Naive thymus-derived CD4-positive, alpha-beta T cell (primary cell): ENCODE measurements around the gene TM9SF3. TPM values are rescaled to one million over a fixed set of nuclear protein-coding genes. Genes with fewer than 3 reads are reported as not detected.
A peak's percentile ranks its signal among the peaks of the same experiment; 100 is the strongest.
"Not testable (repeated sequence)": the region's sequence is repeated elsewhere in the genome, so short reads cannot be mapped to it uniquely, and the experiment has no call there.

Source experiments
- ATAC-seq: fragments of 150-1000 bp; cut with Tn5 transposase; 2 replicates; pipeline ENCODE4 v1.10.0; 2021; ENCODE audit warnings: mild to moderate bottlenecking, moderate library complexity
- CTCF ChIA-PET: fragments of 350-600 bp; sonication (Branson Sonifier 250); formaldehyde crosslinking; loops from one replicate; lab custom pipeline; 2021; ENCODE audit warnings: antibody characterized with exemption; lab: Charles Lee
- POLR2A ChIA-PET: fragments of 350-600 bp; sonication (Branson Sonifier 250); formaldehyde crosslinking; loops from one replicate; lab custom pipeline; 2021; ENCODE audit warnings: antibody characterized with exemption, inconsistent platforms; lab: Charles Lee
- DNase-seq, 9 donors: peaks; one replicate each; pipeline versions ENCODE4 v3.0.0 to v3.0.0-alpha.2; 2020 to 2022; ENCODE audit warnings: mixed read lengths in 1 of 9
- H3K27ac ChIP-seq: one replicate; pipeline ENCODE4 v1.7.0; 2013; ENCODE audit warnings: mild to moderate bottlenecking, low read depth, low read length, moderate library complexity
- H3K27me3 ChIP-seq, 2 donors: one replicate each; pipeline ENCODE4 v1.7.0; 2013; ENCODE audit warnings: low read length in 2 of 2, mild to moderate bottlenecking in 2 of 2, moderate library complexity in 2 of 2; ENCODE audit not compliant: control insufficient read depth in 2 of 2, insufficient read depth in 2 of 2
- H3K36me3 ChIP-seq, 3 experiments: 1 replicate in 2 of 3; 2 replicates in 1 of 3; pipeline ENCODE4 v1.7.0; 2013; ENCODE audit warnings: low read length in 3 of 3, mild to moderate bottlenecking in 3 of 3, moderate library complexity in 1 of 3; ENCODE audit not compliant: insufficient read depth in 3 of 3, control insufficient read depth in 2 of 3
- H3K4me1 ChIP-seq, 2 donors: one replicate each; pipeline ENCODE4 v1.7.0; 2013; ENCODE audit warnings: low read length in 2 of 2, mild to moderate bottlenecking in 2 of 2, moderate library complexity in 1 of 2; ENCODE audit not compliant: control insufficient read depth in 2 of 2, insufficient read depth in 2 of 2
- H3K4me3 ChIP-seq: 2 replicates; pipeline ENCODE4 v1.7.0; 2013; ENCODE audit warnings: mild to moderate bottlenecking, low read length
- H3K9me3 ChIP-seq, 3 experiments: 1 replicate in 2 of 3; 2 replicates in 1 of 3; pipeline ENCODE4 v1.7.0; 2013; ENCODE audit warnings: low read length in 3 of 3; ENCODE audit not compliant: control insufficient read depth in 2 of 3
- H3K27ac Mint-ChIP-seq, 9 donors: one replicate each; pipeline ENCODE4 v1.8.0; 2020 to 2022; ENCODE audit warnings: mixed read lengths in 9 of 9, mild to moderate bottlenecking in 8 of 9, moderate library complexity in 5 of 9, inconsistent platforms in 2 of 9
- H3K27me3 Mint-ChIP-seq, 5 donors: one replicate each; pipeline ENCODE4 v1.8.0; 2021 to 2022; ENCODE audit warnings: mixed read lengths in 5 of 5, mild to moderate bottlenecking in 1 of 5
- H3K36me3 Mint-ChIP-seq, 5 donors: one replicate each; pipeline ENCODE4 v1.8.0; 2020 to 2022; ENCODE audit warnings: mixed read lengths in 5 of 5, mild to moderate bottlenecking in 3 of 5, inconsistent platforms in 1 of 5
- H3K4me1 Mint-ChIP-seq, 7 donors: one replicate each; pipeline ENCODE4 v1.8.0; 2020 to 2022; ENCODE audit warnings: mixed read lengths in 7 of 7, mild to moderate bottlenecking in 3 of 7, inconsistent platforms in 1 of 7
- H3K4me3 Mint-ChIP-seq, 10 donors: one replicate each; pipeline ENCODE4 v1.8.0; 2020 to 2022; ENCODE audit warnings: mild to moderate bottlenecking in 10 of 10, mixed read lengths in 10 of 10, moderate library complexity in 6 of 10, inconsistent platforms in 2 of 10
- H3K9me3 Mint-ChIP-seq, 11 donors: one replicate each; pipeline ENCODE4 v1.8.0; 2020 to 2022; ENCODE audit warnings: mixed read lengths in 11 of 11, mild to moderate bottlenecking in 4 of 11, inconsistent platforms in 1 of 11, moderate library complexity in 1 of 11
- intact Hi-C, 2 donors: fragments of 100-400 bp; cut with micrococcal nuclease; formaldehyde crosslinking; loops; one replicate each; pipeline ENCODE4 v1.15.1; 2023
- polyA plus RNA-seq, 2 donors: library from polyadenylated mRNA; unstranded; fragments of 300-500 nt; fragmentation: Illumina TruSeq; gene quantifications; one replicate each; pipeline ENCODE4 v1.2.3, GENCODE V29; 2021
- total RNA-seq, 6 experiments: library from RNA in 5 of 6; stranded (reverse) in 5 of 6; gene quantifications; 1 replicate in 5 of 6; 2 replicates in 1 of 6; pipeline ENCODE4 v1.2.3 and lab custom pipeline; 2021 to 2026

Gene TM9SF3
- total and polyA plus RNA-seq, 7 experiments from 2014 or later = 56.8 to 94.0 (median 80.5) TPM

DNA sequence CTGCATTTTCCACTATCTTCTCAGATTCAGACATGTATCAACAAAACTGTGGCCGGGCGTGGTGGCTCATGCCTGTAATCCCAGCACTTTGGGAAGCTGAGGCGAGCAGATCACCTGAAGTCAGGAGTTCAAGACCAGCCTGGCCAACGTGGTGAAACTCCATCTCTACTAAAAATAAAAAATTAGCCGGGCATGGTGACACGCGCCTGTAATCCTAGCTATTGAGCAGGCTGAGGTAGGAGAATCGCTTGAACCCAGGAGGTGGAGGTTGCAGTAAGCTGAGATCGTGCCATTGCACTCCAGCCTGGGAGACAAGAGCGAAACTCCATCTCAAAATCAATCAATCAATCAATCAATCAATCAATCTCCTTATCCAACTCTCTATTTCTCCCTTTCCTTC lies 41.3 kb downstream of the TM9SF3 start:
- Mint-ChIP-seq H3K36me3 (peaks cover 12 to 63% (median 38%) of the 10 kb centered on the region in 5 donors), H3K4me1 (peaks cover 0 to 22% (median 8%) of the 10 kb centered on the region in 7 donors), H3K27ac (peak overlapping the region in 2 of 9 donors; percentile 17 to 31)
- H3K36me3 ChIP-seq = peaks cover 19 to 66% (median 23%) of the 10 kb centered on the region in 3 experiments
- H3K27me3 Mint-ChIP-seq, H3K9me3 ChIP-seq, H3K27ac ChIP-seq, POLR2A ChIA-PET, ATAC-seq, intact Hi-C loops, H3K27me3 ChIP-seq, CTCF ChIA-PET, DNase-seq, H3K9me3 Mint-ChIP-seq, H3K4me3 Mint-ChIP-seq, H3K4me1 ChIP-seq, H3K4me3 ChIP-seq: not testable (repeated sequence)

DNA sequence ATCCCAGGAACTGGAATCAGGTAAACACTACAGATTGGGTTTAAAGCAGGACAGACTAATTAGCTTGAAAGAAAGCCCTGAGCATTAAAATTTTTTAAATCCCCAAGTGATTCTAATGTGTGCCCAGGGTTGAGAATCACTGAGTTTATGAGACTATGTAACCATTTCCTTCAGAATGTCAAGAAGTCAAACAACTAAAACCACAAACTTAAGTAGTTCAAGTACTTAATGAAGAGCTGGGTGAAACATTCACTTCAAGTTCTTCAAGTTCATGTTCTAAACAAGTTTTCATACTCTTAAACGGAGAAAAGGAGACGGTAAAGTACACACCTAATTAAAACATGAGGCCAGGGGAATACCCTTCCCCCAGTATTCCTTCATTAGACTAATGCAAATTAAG lies 44.9 kb downstream of the TM9SF3 start:
- Histone ChIP-seq H3K4me1 (no peaks in the 10 kb centered on the region), H3K36me3 (peaks cover 5 to 54% (median 14%) of the 10 kb centered on the region in 3 experiments), H3K4me3 (no peak overlapping the region), H3K9me3 (no peaks in the 10 kb centered on the region), H3K27ac (no peak overlapping the region), H3K27me3 (no peaks in the 10 kb centered on the region)
- intact Hi-C loops = no loop called here
- H3K9me3 Mint-ChIP-seq = no peaks in the 10 kb centered on the region
- H3K4me3 Mint-ChIP-seq = no peak overlapping the region
- CTCF ChIA-PET = interaction anchor here (0.6 kb wide), 2 partner anchors 678 to 703 kb away, joined by 3 to 8 read pairs; no protein-coding TSS in a partner anchor
- H3K27ac Mint-ChIP-seq = no peak overlapping the region
- H3K27me3 Mint-ChIP-seq = no peaks in the 10 kb centered on the region
- DNase-seq = no peak
- POLR2A ChIA-PET = no interaction called here
- peaks cover 7 to 39% (median 16%) of the 10 kb centered on the region in 7 donors for H3K4me1 Mint-ChIP-seq
- ATAC-seq = no peak
- peaks cover 9 to 63% (median 44%) of the 10 kb centered on the region in 5 donors for H3K36me3 Mint-ChIP-seq

DNA sequence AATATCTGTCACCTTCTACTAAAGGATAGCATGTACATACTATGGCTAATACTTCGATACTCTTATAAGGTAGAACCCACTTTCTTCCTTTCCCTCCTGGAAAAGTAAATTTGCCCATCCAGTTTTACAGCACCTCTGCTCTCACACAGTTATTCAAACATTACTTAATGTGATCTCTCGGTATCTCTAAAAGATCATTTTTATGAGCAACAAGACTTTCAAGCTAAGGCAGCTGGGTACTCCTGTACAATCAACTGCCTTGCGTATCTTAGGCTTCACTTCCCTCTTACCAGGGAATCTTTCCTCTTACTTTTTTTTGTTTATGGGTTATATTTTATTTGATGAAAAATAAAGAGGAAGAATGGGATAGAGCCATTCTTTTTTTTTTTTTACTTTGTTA lies 46.6 kb downstream of the TM9SF3 start:
- DNase-seq = no peak
- Histone ChIP-seq H3K27ac (no peak overlapping the region), H3K27me3 (no peaks in the 10 kb centered on the region), H3K4me1 (no peaks in the 10 kb centered on the region), H3K36me3 (peaks cover 5 to 37% (median 8%) of the 10 kb centered on the region in 3 experiments), H3K9me3 (no peaks in the 10 kb centered on the region), H3K4me3 (no peak overlapping the region)
- ATAC-seq = no peak
- intact Hi-C loops = no loop called here
- peaks cover 0 to 50% (median 37%) of the 10 kb centered on the region in 5 donors for H3K36me3 Mint-ChIP-seq
- no peak overlapping the region for H3K27ac Mint-ChIP-seq
- no peaks in the 10 kb centered on the region for H3K27me3 Mint-ChIP-seq
- ChIA-PET POLR2A (no interaction called here), CTCF (interaction anchor here (0.6 kb wide), 1 partner anchor 25 kb away, joined by 3 read pairs; no protein-coding TSS in a partner anchor)
- H3K4me3 Mint-ChIP-seq = no peak overlapping the region
- H3K4me1 Mint-ChIP-seq = peaks cover 7 to 50% (median 15%) of the 10 kb centered on the region in 7 donors
- no peaks in the 10 kb centered on the region for H3K9me3 Mint-ChIP-seq

DNA sequence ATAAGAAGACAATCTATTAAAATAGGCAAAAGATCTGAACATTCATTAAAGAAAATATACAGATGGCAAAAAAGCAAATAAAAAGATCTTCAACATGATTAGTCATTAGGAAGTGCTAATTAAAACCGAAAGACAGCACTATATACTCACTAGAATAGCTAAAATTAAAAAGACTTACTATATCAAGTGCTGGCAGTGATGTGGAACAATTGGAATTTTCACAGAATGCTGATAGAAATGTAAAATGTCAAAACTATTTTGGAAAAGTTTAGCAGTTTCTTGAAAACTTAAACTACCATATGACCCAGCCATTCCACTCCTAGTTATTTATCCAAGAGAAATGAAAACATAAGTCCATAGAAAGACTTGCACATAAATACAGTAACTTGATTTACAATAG lies 48.1 kb downstream of the TM9SF3 start:
- ATAC-seq (no peak), DNase-seq (no peak)
- no peaks in the 10 kb centered on the region for H3K4me1 ChIP-seq
- Mint-ChIP-seq H3K27me3 (no peaks in the 10 kb centered on the region), H3K4me1 (peaks cover 7 to 50% (median 14%) of the 10 kb centered on the region in 7 donors), H3K36me3 (peaks cover 0 to 48% (median 34%) of the 10 kb centered on the region in 5 donors), H3K4me3 (no peak overlapping the region), H3K9me3 (no peaks in the 10 kb centered on the region), H3K27ac (no peak overlapping the region)
- ChIA-PET POLR2A (no interaction called here), CTCF (no interaction called here)
- no peak overlapping the region for H3K27ac ChIP-seq
- intact Hi-C loops = no loop called here
- peaks cover 2 to 28% (median 8%) of the 10 kb centered on the region in 3 experiments for H3K36me3 ChIP-seq
- no peak overlapping the region for H3K4me3 ChIP-seq
- no peaks in the 10 kb centered on the region for H3K27me3 ChIP-seq
- H3K9me3 ChIP-seq = no peaks in the 10 kb centered on the region

- H3K4me1 ChIP-seq = no peaks in the 10 kb centered on the region
Observed at GRCh38 chr10:96536129-96536528, 50.7 kb downstream of the TM9SF3 start.

GRCh38 chr10:96532523-96532922 lies 54.3 kb downstream of the TM9SF3 start:
- Mint-ChIP-seq H3K27ac (no peak overlapping the region), H3K4me3 (no peak overlapping the region), H3K27me3 (no peaks in the 10 kb centered on the region), H3K9me3 (no peaks in the 10 kb centered on the region), H3K4me1 (peaks cover 0 to 15% (median 4%) of the 10 kb centered on the region in 7 donors), H3K36me3 (peaks cover 8 to 51% (median 33%) of the 10 kb centered on the region in 5 donors)
- ChIA-PET CTCF (no interaction called here), POLR2A (no interaction called here)
- H3K27me3 ChIP-seq = no peaks in the 10 kb centered on the region
- no peak overlapping the region for H3K27ac ChIP-seq
- H3K4me3 ChIP-seq = no peak overlapping the region
- intact Hi-C loops = no loop called here
- DNase-seq = no peak
- peaks cover 3 to 26% (median 5%) of the 10 kb centered on the region in 3 experiments for H3K36me3 ChIP-seq
- H3K4me1 ChIP-seq = no peaks in the 10 kb centered on the region
- H3K9me3 ChIP-seq = no peaks in the 10 kb centered on the region
- ATAC-seq = no peak

More at GRCh38 chr10:96536129-96536528, 50.7 kb downstream of the TM9SF3 start:
- Histone ChIP-seq H3K36me3 (peaks cover under 1 to 12% (median 5%) of the 10 kb centered on the region in 3 experiments), H3K27ac (no peak overlapping the region), H3K27me3 (no peaks in the 10 kb centered on the region), H3K9me3 (no peaks in the 10 kb centered on the region), H3K4me3 (no peak overlapping the region)
- Mint-ChIP-seq H3K27me3 (no peaks in the 10 kb centered on the region), H3K36me3 (peaks cover 4 to 47% (median 36%) of the 10 kb centered on the region in 5 donors), H3K27ac (no peak overlapping the region), H3K4me1 (peaks cover 0 to 43% (median 14%) of the 10 kb centered on the region in 7 donors), H3K9me3 (no peaks in the 10 kb centered on the region), H3K4me3 (no peak overlapping the region)
- DNase-seq = no peak
- intact Hi-C loops = no loop called here
- ChIA-PET POLR2A (no interaction called here), CTCF (no interaction called here)
- ATAC-seq = no peak
